ENCODE results near the gene MAP2K5. TPM values are rescaled to one million over a fixed set of nuclear protein-coding genes. Genes with fewer than 3 reads are reported as not detected.

Gene MAP2K5
- total RNA-seq, 2 experiments from 2014 or later, result 22.2 to 27.9 TPM

- ChIA-PET CTCF (no interaction called here), POLR2A (no interaction called here)
- Histone ChIP-seq H3K4me3 (ENCODE audit: low read length) (no peak overlapping the region), H3K27ac (ENCODE audit: low read depth in 1 of 2, low read length in 2 of 2) (no peak overlapping the region), H3K9me3 (ENCODE audit: control insufficient read depth in 1 of 2, insufficient read depth in 1 of 2, low read length in 2 of 2) (peaks cover 0 to 10% of the 10 kb centered on the region in 2 experiments), H3K36me3 (ENCODE audit: insufficient read depth, low read length) (peaks cover 2% of the 10 kb centered on the region), H3K4me1 (ENCODE audit: insufficient read depth, low read length) (no peaks in the 10 kb centered on the region), H3K27me3 (ENCODE audit: control insufficient read depth in 1 of 2, insufficient read depth in 2 of 2, low read length in 2 of 2) (no peaks in the 10 kb centered on the region)
- no peak for ATAC-seq (ENCODE audit: poor library complexity)
- Mint-ChIP-seq H3K9me3 (no peaks in the 10 kb centered on the region), H3K27me3 (no peaks in the 10 kb centered on the region), H3K36me3 (ENCODE audit: low read depth) (peaks cover 47% of the 10 kb centered on the region), H3K4me1 (ENCODE audit: low read depth) (no peaks in the 10 kb centered on the region), H3K27ac (no peak overlapping the region), H3K4me3 (no peak overlapping the region)
- intact Hi-C loops (cut with DNase I, micrococcal nuclease), result no loop called here
- no peak for DNase-seq
- no peak for TF ChIP-seq CTCF (IDR thresholded peaks at IDR 0.05)
These were observed 135.6 kb downstream of the MAP2K5 start for GRCh38 chr15:67678089-67678488.

DNA sequence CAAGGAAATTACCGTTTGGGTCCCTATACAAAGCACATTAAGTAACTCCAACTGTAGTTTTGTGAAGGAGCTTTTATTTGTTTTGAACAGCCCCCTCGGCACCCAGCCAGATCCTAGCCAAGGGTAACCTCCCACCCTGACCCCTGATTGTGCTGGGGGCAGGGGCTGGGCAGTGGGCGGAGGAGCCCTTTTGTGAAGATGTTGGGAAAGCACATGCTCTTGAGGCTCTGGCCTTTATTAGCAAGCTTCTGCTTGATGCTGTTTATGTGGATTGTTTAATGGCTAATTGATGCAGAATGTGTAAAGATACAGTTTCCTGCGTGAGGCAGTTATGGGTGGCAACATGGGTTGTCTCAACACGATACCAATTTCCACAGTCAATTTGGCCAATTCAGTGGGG, 136.5 kb downstream of the MAP2K5 start:
- POLR2A ChIA-PET, result no interaction called here
- Mint-ChIP-seq H3K4me1 (ENCODE audit: low read depth) (no peaks in the 10 kb centered on the region), H3K27ac (no peak overlapping the region), H3K9me3 (peaks cover under 1% of the 10 kb centered on the region), H3K36me3 (ENCODE audit: low read depth) (peaks cover 56% of the 10 kb centered on the region), H3K27me3 (no peaks in the 10 kb centered on the region), H3K4me3 (no peak overlapping the region)
- Histone ChIP-seq H3K4me1 (ENCODE audit: insufficient read depth, low read length) (no peaks in the 10 kb centered on the region), H3K27ac (ENCODE audit: low read depth in 1 of 2, low read length in 2 of 2) (no peak overlapping the region), H3K4me3 (ENCODE audit: low read length) (no peak overlapping the region), H3K9me3 (ENCODE audit: control insufficient read depth in 1 of 2, insufficient read depth in 1 of 2, low read length in 2 of 2) (peaks cover 8 to 16% of the 10 kb centered on the region in 2 experiments), H3K36me3 (ENCODE audit: insufficient read depth, low read length) (peaks cover 2% of the 10 kb centered on the region), H3K27me3 (ENCODE audit: control insufficient read depth in 1 of 2, insufficient read depth in 2 of 2, low read length in 2 of 2) (no peaks in the 10 kb centered on the region)
- no peak for TF ChIP-seq CTCF (IDR thresholded peaks at IDR 0.05)
- CTCF ChIA-PET, result no interaction called here
- ATAC-seq (ENCODE audit: poor library complexity), result no peak
- intact Hi-C loops (cut with DNase I, micrococcal nuclease), result no loop called here
- no peak for DNase-seq

DNA sequence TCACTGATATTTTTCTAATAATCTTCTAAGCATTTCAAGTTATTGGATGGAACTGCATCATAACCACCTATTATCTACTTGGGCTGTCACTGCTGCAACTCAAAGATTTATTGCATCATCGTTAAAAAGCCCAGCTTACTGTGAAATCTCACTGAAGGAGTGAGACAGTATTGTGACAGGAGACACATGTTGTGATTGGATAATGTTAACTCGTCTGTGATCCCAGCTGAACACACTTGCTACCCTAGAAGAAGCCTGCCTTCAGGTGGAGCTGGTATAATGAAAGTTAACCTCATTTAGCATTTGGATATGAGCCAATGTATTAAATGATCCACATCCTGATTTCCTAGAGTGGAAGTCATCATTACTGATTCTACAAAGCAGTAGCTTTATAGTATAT, 138.1 kb downstream of the MAP2K5 start:
- no peak overlapping the region for H3K4me3 Mint-ChIP-seq
- Histone ChIP-seq H3K4me3 (ENCODE audit: low read length) (no peak overlapping the region), H3K36me3 (ENCODE audit: insufficient read depth, low read length) (peaks cover 2% of the 10 kb centered on the region), H3K27me3 (ENCODE audit: control insufficient read depth in 1 of 2, insufficient read depth in 2 of 2, low read length in 2 of 2) (no peaks in the 10 kb centered on the region), H3K4me1 (ENCODE audit: insufficient read depth, low read length) (no peaks in the 10 kb centered on the region), H3K27ac (ENCODE audit: low read depth in 1 of 2, low read length in 2 of 2) (no peak overlapping the region), H3K9me3 (ENCODE audit: control insufficient read depth in 1 of 2, insufficient read depth in 1 of 2, low read length in 2 of 2) (peaks cover 16 to 22% of the 10 kb centered on the region in 2 experiments)
- H3K27ac Mint-ChIP-seq, result no peak overlapping the region
- DNase-seq (no peak), ATAC-seq (ENCODE audit: poor library complexity) (no peak)
- ChIA-PET POLR2A (no interaction called here), CTCF (no interaction called here)
- peaks cover 57% of the 10 kb centered on the region for H3K36me3 Mint-ChIP-seq (ENCODE audit: low read depth)
- H3K9me3 Mint-ChIP-seq, result peaks cover 10% of the 10 kb centered on the region
- intact Hi-C loops (cut with DNase I, micrococcal nuclease), result no loop called here
- H3K4me1 Mint-ChIP-seq (ENCODE audit: low read depth), result no peaks in the 10 kb centered on the region
- H3K27me3 Mint-ChIP-seq, result no peaks in the 10 kb centered on the region
- TF ChIP-seq CTCF (IDR thresholded peaks at IDR 0.05), result no peak

Data from CD4-positive, alpha-beta T cell (primary cell).